ENCODE data around the gene MSRB3. TPM values are rescaled to one million over a fixed set of nuclear protein-coding genes. Genes with fewer than 3 reads are reported as not detected.
A peak's percentile ranks its signal among the peaks of the same experiment; 100 is the strongest.

MSRB3 gene
- total RNA-seq, 1 donor from 2014 or later = 1.6 TPM

GRCh38 chr12:65300679-65301349 lies 22.3 kb downstream of the MSRB3 start:
- TF ChIP-seq CTCF (IDR thresholded peaks at IDR 0.05; ENCODE audit: insufficient read depth, low read length, severe bottlenecking) = peak; percentile 41
- Histone ChIP-seq H3K36me3 (ENCODE audit: control insufficient read depth, insufficient read depth, low read length) (no peaks in the 10 kb centered on the region), H3K4me3 (ENCODE audit: low read depth, low read length) (no peak overlapping the region), H3K27me3 (ENCODE audit: control insufficient read depth, insufficient read depth, low read length) (no peaks in the 10 kb centered on the region)
- no peak for FAIRE-seq
- DNase-seq (ENCODE audit: low read depth) = peak; percentile 39

- Histone ChIP-seq H3K4me3 (ENCODE audit: low read depth, low read length) (no peak overlapping the region), H3K27me3 (ENCODE audit: control insufficient read depth, insufficient read depth, low read length) (no peaks in the 10 kb centered on the region), H3K36me3 (ENCODE audit: control insufficient read depth, insufficient read depth, low read length) (no peaks in the 10 kb centered on the region)
- TF ChIP-seq CTCF (IDR thresholded peaks at IDR 0.05; ENCODE audit: insufficient read depth, low read length, severe bottlenecking) = no peak
- FAIRE-seq (no peak), DNase-seq (ENCODE audit: low read depth) (no peak)
These were observed 24.4 kb downstream of the MSRB3 start for GRCh38 chr12:65302891-65303290.

- Histone ChIP-seq H3K36me3 (ENCODE audit: control insufficient read depth, insufficient read depth, low read length) (no peaks in the 10 kb centered on the region), H3K27me3 (ENCODE audit: control insufficient read depth, insufficient read depth, low read length) (no peaks in the 10 kb centered on the region), H3K4me3 (ENCODE audit: low read depth, low read length) (no peak overlapping the region)
- DNase-seq (ENCODE audit: low read depth) (no peak), FAIRE-seq (no peak)
- no peak for TF ChIP-seq CTCF (IDR thresholded peaks at IDR 0.05; ENCODE audit: insufficient read depth, low read length, severe bottlenecking)
These were observed 27.0 kb downstream of the MSRB3 start for GRCh38 chr12:65305346-65305950.

- no peaks in the 10 kb centered on the region for H3K27me3 ChIP-seq (ENCODE audit: control insufficient read depth, insufficient read depth, low read length)
- DNase-seq (ENCODE audit: low read depth) = peak; percentile 62
- no peak for FAIRE-seq
- no peaks in the 10 kb centered on the region for H3K36me3 ChIP-seq (ENCODE audit: control insufficient read depth, insufficient read depth, low read length)
- no peak overlapping the region for H3K4me3 ChIP-seq (ENCODE audit: low read depth, low read length)
- peak; percentile 60 for TF ChIP-seq CTCF (IDR thresholded peaks at IDR 0.05; ENCODE audit: insufficient read depth, low read length, severe bottlenecking)
These were observed 28.1 kb downstream of the MSRB3 start for GRCh38 chr12:65306366-65307168.

GRCh38 chr12:65307169-65307501 lies 28.7 kb downstream of the MSRB3 start:
- TF ChIP-seq CTCF (IDR thresholded peaks at IDR 0.05; ENCODE audit: insufficient read depth, low read length, severe bottlenecking) = no peak
- FAIRE-seq = no peak
- Histone ChIP-seq H3K4me3 (ENCODE audit: low read depth, low read length) (no peak overlapping the region), H3K27me3 (ENCODE audit: control insufficient read depth, insufficient read depth, low read length) (no peaks in the 10 kb centered on the region), H3K36me3 (ENCODE audit: control insufficient read depth, insufficient read depth, low read length) (no peaks in the 10 kb centered on the region)
- peak; percentile 60 for DNase-seq (ENCODE audit: low read depth)
